AG04450 (cell line): ENCODE measurements around the gene CAMKK2. TPM values are rescaled to one million over a fixed set of nuclear protein-coding genes. Genes with fewer than 3 reads are reported as not detected.

Experiments used
- CTCF ChIA-PET: fragments of 300-600, 350-600 bp; formaldehyde crosslinking; extraction: SDS; loops from one replicate; lab custom pipeline; 2022; ENCODE audit warnings: antibody characterized with exemption, inconsistent platforms; lab: Charles Lee
- POLR2A ChIA-PET: fragments of 350-600 bp; formaldehyde crosslinking; extraction: SDS; loops from one replicate; lab custom pipeline; 2021; ENCODE audit warnings: antibody characterized with exemption, inconsistent platforms; lab: Yijun Ruan, JAX
- DNase-seq: peaks from one replicate; pipeline ENCODE4 v3.0.0-alpha.2; 2011; ENCODE audit warnings: low read depth, low spot score
- H3K27ac ChIP-seq: one replicate; pipeline ENCODE4 v1.5.1; 2012; ENCODE audit warnings: low read depth, low read length, control low read depth
- H3K27me3 ChIP-seq: one replicate; pipeline ENCODE4 v1.6.0; 2012; ENCODE audit warnings: low read length; ENCODE audit not compliant: control insufficient read depth, insufficient read depth
- H3K4me3 ChIP-seq: 2 replicates; pipeline ENCODE4 v1.5.1; 2011; ENCODE audit warnings: mild to moderate bottlenecking, low read depth, low read length, control low read depth
- H3K9me3 ChIP-seq: 2 replicates; pipeline ENCODE4 v1.5.1; 2012; ENCODE audit warnings: low read length; ENCODE audit not compliant: control insufficient read depth, insufficient read depth
- CTCF ChIP-seq: IDR thresholded peaks from 2 replicates; pipeline ENCODE4 v1.5.1; 2011; ENCODE audit warnings: low read depth, low read length, control low read depth, inconsistent platforms
- polyA plus RNA-seq: library from polyadenylated mRNA; depleted of rRNA; stranded (reverse); fragments of >200 nt; gene quantifications from 2 replicates; pipeline ENCODE4 v1.2.3, GENCODE V29; 2011

CAMKK2 gene
- polyA plus RNA-seq, 1 experiment = 23.1 TPM

DNA sequence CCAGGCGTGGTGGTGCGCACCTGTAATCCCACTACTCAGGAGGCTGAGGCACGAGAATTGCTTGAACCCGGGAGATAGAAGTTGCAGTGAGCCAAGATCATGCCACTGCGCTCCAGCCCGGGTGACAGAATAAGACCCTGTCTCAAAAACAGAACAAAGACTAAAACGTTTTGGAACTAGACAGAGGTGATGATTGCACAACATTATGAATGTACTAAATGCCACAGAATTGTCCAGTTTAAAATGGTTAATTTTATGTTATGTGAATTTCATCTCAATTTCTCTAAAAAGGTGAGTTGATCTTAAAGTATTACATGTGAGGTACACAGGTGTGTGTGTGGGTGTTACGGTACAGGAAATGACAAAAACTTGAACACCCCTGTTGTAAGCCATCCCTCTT is 70.1 kb downstream of the CAMKK2 start:
- Histone ChIP-seq H3K27me3 (no peaks in the 10 kb centered on the region), H3K9me3 (no peaks in the 10 kb centered on the region; the same call in 1 of the 2 replicates), H3K27ac (no peak overlapping the region), H3K4me3 (no peak overlapping the region)
- POLR2A ChIA-PET = no interaction called here
- no peak for TF ChIP-seq CTCF
- CTCF ChIA-PET = no interaction called here
- DNase-seq = no peak

GRCh38 chr12:121224591-121224990 is 71.9 kb downstream of the CAMKK2 start:
- Histone ChIP-seq H3K27me3 (no peaks in the 10 kb centered on the region), H3K9me3 (no peaks in the 10 kb centered on the region; the same call in 1 of the 2 replicates), H3K4me3 (no peak overlapping the region), H3K27ac (no peak overlapping the region)
- TF ChIP-seq CTCF = no peak
- no peak for DNase-seq
- ChIA-PET POLR2A (interaction anchor here (0.5 kb wide), 1 partner anchor 233 kb away, joined by 3 read pairs; no protein-coding TSS in a partner anchor), CTCF (interaction anchor here (0.7 kb wide), 1 partner anchor 163 kb away, joined by 7 read pairs; no protein-coding TSS in a partner anchor)

- no peaks in the 10 kb centered on the region; the same call in 1 of the 2 replicates for H3K9me3 ChIP-seq
- H3K4me3 ChIP-seq = no peak overlapping the region
- H3K27me3 ChIP-seq = no peaks in the 10 kb centered on the region
- peak; percentile 25; the same call in 1 of the 2 replicates for TF ChIP-seq CTCF
- DNase-seq = no peak
- H3K27ac ChIP-seq = no peak overlapping the region
- POLR2A ChIA-PET = interaction anchor here (0.5 kb wide), 1 partner anchor 232 kb away, joined by 3 read pairs; no protein-coding TSS in a partner anchor
- CTCF ChIA-PET = no interaction called here
Observed at GRCh38 chr12:121223292-121224285, 72.9 kb downstream of the CAMKK2 start.

DNA sequence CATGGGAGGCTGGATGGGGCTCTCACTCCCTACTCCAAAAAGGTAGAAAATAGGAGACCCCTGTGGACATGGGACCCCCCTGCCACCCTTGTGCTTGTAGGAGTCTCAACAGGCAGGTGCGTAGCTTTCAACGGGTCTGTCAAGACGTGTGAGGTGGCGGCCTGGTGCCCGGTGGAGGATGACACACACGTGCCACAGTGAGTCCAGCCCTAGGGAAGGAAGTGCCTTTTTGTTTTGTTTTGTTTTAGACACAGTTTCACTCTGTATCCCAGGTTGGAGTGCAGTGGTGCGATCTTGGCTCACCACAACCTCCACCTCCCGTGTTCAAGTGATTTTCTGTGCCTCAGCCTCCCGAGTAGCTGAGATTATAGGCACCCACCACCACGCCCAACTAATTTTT is 73.7 kb downstream of the CAMKK2 start:
- Histone ChIP-seq H3K4me3 (no peak overlapping the region), H3K27ac (no peak overlapping the region), H3K9me3 (no peaks in the 10 kb centered on the region), H3K27me3 (no peaks in the 10 kb centered on the region)
- ChIA-PET POLR2A (no interaction called here), CTCF (no interaction called here)
- TF ChIP-seq CTCF = no peak
- no peak for DNase-seq
